Measurements from ENCODE around the gene OR52W1. TPM values are rescaled to one million over a fixed set of nuclear protein-coding genes. Genes with fewer than 3 reads are reported as not detected.

OR52W1 gene
- total RNA-seq, 1 experiment from 2014 or later = not detected

DNA sequence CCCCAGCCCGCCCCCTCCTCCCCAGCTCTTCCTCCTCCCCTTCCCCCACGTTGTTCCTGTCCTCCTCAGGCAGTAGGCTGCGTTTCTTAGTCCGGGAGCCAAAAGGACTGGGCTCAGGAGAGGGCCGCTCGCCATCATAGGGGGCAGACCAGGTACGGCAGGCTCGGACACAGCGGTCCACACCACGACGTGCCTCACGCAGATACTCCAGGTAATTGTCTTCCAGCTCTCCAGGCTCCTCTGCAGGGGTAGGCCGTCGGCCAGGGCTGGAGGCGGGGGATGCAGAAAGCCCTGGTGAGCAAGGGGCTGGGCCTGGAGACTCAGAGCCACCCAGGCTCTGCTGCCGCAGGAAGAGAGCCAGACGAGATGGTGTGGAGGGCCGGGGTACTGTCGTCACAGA, 18.7 kb downstream of the OR52W1 start:
- Histone ChIP-seq H3K36me3 (ENCODE audit: control insufficient read depth in 1 of 2, insufficient read depth in 2 of 2, low read length in 2 of 2) (peaks cover 18 to 22% of the 10 kb centered on the region in 2 experiments; a peak in 3 of 4 replicates), H3K9me2 (ENCODE audit: insufficient read depth) (no peaks in the 10 kb centered on the region), H3K27me3 (ENCODE audit: insufficient read depth, low read length) (no peaks in the 10 kb centered on the region), H3K4me2 (ENCODE audit: low read length) (no peak overlapping the region), H3K9ac (ENCODE audit: low read length) (no peak overlapping the region), H3K9me3 (ENCODE audit: control insufficient read depth in 1 of 2, insufficient read depth in 1 of 2, low read depth in 1 of 2, low read length in 2 of 2) (no peaks in the 10 kb centered on the region), H4K20me1 (ENCODE audit: insufficient read depth) (no peaks in the 10 kb centered on the region), H3K27ac (ENCODE audit: low read depth, low read length) (no peak overlapping the region), H2AFZ (ENCODE audit: low read depth, low read length, poor library complexity, severe bottlenecking) (no peak overlapping the region), H3K79me2 (ENCODE audit: insufficient read depth, low read length) (no peaks in the 10 kb centered on the region), H3K4me3 (replicated peaks in 1 of 2; ENCODE audit: low read depth in 1 of 2, low read length in 2 of 2) (no peak overlapping the region), H3K4me1 (ENCODE audit: control insufficient read depth in 1 of 2, insufficient read depth in 2 of 2, low read length in 2 of 2) (peaks cover 0 to 7% of the 10 kb centered on the region in 2 experiments; a peak in 1 of 4 replicates)
- ATAC-seq = no peak
- ChIA-PET RAD21 (ENCODE audit: low non-redundant PET in 1 of 2, low total read pairs in 2 of 2, uncharacterized antibody in 2 of 2, unreplicated experiment in 2 of 2) (no interaction called here), CTCF (interaction anchor here (1.4 kb wide), 1 partner anchor 145 kb away, joined by 4 read pairs; no protein-coding TSS in a partner anchor), POLR2A (no interaction called here)
- TF ChIP-seq ZNF274 (IDR thresholded peaks at IDR 0.05; ENCODE audit: low read depth, low read length) = no peak
- no peak for TF ChIP-seq SIN3A (IDR thresholded peaks at IDR 0.05; ENCODE audit: low read depth)
- TF ChIP-seq, protein P1, sequence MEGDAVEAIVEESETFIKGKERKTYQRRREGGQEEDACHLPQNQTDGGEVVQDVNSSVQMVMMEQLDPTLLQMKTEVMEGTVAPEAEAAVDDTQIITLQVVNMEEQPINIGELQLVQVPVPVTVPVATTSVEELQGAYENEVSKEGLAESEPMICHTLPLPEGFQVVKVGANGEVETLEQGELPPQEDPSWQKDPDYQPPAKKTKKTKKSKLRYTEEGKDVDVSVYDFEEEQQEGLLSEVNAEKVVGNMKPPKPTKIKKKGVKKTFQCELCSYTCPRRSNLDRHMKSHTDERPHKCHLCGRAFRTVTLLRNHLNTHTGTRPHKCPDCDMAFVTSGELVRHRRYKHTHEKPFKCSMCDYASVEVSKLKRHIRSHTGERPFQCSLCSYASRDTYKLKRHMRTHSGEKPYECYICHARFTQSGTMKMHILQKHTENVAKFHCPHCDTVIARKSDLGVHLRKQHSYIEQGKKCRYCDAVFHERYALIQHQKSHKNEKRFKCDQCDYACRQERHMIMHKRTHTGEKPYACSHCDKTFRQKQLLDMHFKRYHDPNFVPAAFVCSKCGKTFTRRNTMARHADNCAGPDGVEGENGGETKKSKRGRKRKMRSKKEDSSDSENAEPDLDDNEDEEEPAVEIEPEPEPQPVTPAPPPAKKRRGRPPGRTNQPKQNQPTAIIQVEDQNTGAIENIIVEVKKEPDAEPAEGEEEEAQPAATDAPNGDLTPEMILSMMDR (IDR thresholded peaks at IDR 0.05 in 2 of 3, conservative IDR thresholded peaks at IDR 0.05 in 1 of 3; ENCODE audit: borderline replicate concordance in 1 of 3, insufficient read depth in 1 of 3, low read depth in 2 of 3, low read length in 2 of 3) = no peak
- TF ChIP-seq, protein P2, sequence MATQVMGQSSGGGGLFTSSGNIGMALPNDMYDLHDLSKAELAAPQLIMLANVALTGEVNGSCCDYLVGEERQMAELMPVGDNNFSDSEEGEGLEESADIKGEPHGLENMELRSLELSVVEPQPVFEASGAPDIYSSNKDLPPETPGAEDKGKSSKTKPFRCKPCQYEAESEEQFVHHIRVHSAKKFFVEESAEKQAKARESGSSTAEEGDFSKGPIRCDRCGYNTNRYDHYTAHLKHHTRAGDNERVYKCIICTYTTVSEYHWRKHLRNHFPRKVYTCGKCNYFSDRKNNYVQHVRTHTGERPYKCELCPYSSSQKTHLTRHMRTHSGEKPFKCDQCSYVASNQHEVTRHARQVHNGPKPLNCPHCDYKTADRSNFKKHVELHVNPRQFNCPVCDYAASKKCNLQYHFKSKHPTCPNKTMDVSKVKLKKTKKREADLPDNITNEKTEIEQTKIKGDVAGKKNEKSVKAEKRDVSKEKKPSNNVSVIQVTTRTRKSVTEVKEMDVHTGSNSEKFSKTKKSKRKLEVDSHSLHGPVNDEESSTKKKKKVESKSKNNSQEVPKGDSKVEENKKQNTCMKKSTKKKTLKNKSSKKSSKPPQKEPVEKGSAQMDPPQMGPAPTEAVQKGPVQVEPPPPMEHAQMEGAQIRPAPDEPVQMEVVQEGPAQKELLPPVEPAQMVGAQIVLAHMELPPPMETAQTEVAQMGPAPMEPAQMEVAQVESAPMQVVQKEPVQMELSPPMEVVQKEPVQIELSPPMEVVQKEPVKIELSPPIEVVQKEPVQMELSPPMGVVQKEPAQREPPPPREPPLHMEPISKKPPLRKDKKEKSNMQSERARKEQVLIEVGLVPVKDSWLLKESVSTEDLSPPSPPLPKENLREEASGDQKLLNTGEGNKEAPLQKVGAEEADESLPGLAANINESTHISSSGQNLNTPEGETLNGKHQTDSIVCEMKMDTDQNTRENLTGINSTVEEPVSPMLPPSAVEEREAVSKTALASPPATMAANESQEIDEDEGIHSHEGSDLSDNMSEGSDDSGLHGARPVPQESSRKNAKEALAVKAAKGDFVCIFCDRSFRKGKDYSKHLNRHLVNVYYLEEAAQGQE (IDR thresholded peaks at IDR 0.05; ENCODE audit: low read depth) = no peak
- TF ChIP-seq YY1 (IDR thresholded peaks at IDR 0.05; ENCODE audit: extremely low read depth, insufficient replicate concordance, low read depth, low read length) = no peak
- TF ChIP-seq POLR2A (IDR thresholded peaks at IDR 0.05; ENCODE audit: borderline replicate concordance, extremely low read depth, insufficient read depth, insufficient read length) = no peak
- TF ChIP-seq POLR2AphosphoS5 (IDR thresholded peaks at IDR 0.05; ENCODE audit: low read depth, low read length) = no peak
- TF ChIP-seq RAD21 (IDR thresholded peaks at IDR 0.05; ENCODE audit: low read depth) = no peak
- no peak for TF ChIP-seq FOSL1 (IDR thresholded peaks at IDR 0.05; ENCODE audit: low read depth)
- TF ChIP-seq EZH2 (IDR thresholded peaks at IDR 0.05) = no peak
- no peak for TF ChIP-seq JUND (IDR thresholded peaks at IDR 0.05)
- no peak for TF ChIP-seq EZH2phosphoT487 (IDR thresholded peaks at IDR 0.05; ENCODE audit: borderline replicate concordance)
- TF ChIP-seq, protein P3, sequence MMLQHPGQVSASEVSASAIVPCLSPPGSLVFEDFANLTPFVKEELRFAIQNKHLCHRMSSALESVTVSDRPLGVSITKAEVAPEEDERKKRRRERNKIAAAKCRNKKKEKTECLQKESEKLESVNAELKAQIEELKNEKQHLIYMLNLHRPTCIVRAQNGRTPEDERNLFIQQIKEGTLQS (IDR thresholded peaks at IDR 0.05) = no peak
- TF ChIP-seq TCF7L2 (IDR thresholded peaks at IDR 0.05; ENCODE audit: borderline replicate concordance, extremely low read depth, insufficient read depth, insufficient read length) = no peak
- TF ChIP-seq, protein P4, sequence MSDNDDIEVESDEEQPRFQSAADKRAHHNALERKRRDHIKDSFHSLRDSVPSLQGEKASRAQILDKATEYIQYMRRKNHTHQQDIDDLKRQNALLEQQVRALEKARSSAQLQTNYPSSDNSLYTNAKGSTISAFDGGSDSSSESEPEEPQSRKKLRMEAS (IDR thresholded peaks at IDR 0.05) = no peak
- no peak for TF ChIP-seq ZFX (IDR thresholded peaks at IDR 0.05)
- no peak for TF ChIP-seq SRF (IDR thresholded peaks at IDR 0.05; ENCODE audit: low read depth)
- TF ChIP-seq, protein P5, sequence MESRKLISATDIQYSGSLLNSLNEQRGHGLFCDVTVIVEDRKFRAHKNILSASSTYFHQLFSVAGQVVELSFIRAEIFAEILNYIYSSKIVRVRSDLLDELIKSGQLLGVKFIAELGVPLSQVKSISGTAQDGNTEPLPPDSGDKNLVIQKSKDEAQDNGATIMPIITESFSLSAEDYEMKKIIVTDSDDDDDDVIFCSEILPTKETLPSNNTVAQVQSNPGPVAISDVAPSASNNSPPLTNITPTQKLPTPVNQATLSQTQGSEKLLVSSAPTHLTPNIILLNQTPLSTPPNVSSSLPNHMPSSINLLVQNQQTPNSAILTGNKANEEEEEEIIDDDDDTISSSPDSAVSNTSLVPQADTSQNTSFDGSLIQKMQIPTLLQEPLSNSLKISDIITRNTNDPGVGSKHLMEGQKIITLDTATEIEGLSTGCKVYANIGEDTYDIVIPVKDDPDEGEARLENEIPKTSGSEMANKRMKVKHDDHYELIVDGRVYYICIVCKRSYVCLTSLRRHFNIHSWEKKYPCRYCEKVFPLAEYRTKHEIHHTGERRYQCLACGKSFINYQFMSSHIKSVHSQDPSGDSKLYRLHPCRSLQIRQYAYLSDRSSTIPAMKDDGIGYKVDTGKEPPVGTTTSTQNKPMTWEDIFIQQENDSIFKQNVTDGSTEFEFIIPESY (IDR thresholded peaks at IDR 0.05; ENCODE audit: extremely low read depth, insufficient replicate concordance, low read length) = no peak
- no peak for TF ChIP-seq ELF1 (IDR thresholded peaks at IDR 0.05; ENCODE audit: borderline replicate concordance, low read depth)
- BruUV-seq (replicated peaks) = no TSS peak
- intact Hi-C loops (cut with micrococcal nuclease) = no loop called here
- no peak for DNase-seq (ENCODE audit: low read depth, low spot score)

All from HCT116 (cell line).